Measurements from ENCODE around the gene LRRTM4.

LRRTM4 gene

DNA sequence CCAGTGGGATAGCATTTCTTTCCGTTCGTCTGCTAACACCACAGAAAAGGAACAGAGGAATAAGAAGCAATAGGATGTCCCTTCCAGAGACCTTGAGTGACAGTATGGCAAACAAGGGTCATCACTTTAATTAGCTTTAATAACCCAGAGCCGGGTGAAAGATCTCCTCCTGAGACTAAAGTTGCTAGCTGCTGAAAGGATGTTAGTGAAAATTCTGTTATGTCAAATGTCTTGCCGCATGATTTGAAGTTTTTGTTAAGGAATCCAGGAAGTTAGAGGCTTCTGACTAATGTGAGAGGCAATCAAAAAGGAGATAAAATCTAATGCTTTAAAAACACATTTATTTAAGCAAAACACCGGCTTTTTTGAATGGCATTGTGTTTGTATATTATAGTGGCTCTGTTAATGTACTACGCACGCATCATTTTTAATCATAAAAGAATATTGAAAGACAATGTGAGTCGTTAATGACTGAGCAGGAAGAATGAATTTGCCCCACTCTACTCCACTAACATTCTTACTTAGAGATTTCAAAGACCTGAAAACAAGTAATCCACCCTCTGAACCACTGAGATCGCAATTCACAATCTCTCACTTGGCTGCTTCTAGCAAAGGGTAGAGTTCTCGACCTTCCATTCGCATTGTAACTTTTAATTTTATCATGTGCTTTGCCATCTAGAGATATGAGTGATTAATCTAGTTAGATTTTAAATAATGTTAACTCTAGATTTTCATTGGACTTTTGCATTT lies 536.6 kb downstream of the LRRTM4 start:
- no peak for DNase-seq (ENCODE audit: low read depth)

DNA sequence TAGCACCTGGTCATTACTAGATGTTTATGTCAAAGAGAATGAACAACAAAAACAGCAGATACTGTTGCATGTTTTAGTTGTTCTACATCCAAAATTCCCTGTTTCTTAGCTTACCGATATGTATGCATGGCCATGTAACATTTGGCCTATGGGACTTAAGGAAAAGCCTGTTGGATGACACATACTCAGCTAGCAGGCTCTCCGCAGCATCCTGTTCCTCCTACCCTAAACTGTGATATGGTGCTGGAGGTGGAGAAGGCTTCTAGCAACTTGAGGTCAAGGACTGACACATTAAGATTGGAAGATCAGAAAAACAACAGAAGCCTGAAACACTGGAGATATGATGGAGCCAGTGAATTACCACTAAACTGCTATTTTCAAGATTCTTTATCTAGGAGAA lies 537.8 kb downstream of the LRRTM4 start:
- DNase-seq (ENCODE audit: low read depth): no peak

DNA sequence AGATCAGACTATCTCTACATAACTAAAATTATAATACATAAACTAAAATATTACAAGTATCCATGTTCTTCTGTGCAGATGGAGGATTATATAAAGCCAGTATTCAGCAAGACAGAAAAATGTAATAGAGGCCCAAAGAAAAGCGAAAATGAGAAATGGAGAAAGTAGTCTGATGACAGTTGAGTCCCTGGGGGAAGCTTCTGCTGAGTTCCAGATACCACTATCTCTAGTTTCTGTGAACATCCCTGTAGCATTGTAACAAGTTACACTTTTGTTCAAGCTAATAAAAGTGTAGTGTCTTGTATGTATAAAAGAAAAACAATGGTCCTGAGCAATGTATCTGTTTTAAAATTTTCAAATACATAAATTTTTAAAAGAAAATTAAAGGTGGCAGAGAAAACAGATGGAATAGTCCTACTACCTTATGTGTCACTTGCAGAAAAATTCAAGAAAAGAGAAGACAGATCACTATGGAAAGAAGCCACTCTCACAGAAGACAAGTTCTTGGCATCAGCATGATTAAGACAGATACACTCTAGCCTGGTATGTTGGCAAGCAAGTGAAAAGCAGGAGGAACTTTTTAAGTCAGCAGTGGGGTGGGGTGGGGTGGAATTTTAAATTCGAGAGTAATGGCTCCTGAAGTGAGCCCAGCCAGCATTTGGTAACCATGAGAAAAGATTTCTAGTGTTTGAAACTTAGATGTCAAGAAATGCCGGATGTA lies 541.9 kb downstream of the LRRTM4 start:
- DNase-seq (ENCODE audit: low read depth): no peak

DNA sequence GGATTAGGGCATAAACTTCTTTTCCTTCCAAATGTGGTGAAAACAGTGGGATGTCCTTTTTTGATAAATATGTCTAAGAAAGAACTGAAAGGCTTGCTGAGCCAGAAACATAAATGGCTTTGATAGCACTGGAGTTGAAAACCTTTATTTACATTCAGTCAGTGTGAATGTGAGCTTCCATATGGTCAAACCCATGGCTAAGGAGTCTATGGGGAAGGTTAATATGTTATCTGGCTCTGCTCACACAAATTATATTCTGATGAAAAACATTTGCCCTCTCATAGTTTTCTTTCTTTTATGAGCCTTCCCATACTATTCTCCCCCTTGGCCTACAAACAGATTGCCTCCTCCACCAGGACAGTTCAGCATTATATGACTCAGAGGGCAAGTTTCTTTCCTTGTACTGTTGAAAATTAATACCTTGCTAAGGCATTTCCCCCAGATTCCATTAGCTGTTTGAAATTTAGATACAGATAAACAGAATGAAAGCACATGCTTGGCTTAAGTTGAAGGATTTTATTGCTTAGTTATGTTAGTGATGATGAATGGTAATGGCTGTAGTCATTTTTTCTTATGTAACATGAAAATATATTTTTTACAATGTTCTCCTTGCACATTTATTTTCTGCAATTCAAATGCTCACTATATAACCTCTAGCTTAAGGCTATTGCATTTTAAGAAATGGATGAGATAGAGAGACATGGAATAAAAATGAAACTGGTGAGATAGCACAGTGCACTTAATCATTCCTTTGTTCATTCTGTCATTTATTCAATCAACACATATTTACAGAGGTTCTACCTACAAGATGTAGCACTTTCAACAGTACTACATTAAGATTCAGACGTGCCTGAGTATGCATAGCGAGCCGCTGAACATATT lies 544.1 kb downstream of the LRRTM4 start:
- DNase-seq (ENCODE audit: low read depth): peak; percentile 61

DNA sequence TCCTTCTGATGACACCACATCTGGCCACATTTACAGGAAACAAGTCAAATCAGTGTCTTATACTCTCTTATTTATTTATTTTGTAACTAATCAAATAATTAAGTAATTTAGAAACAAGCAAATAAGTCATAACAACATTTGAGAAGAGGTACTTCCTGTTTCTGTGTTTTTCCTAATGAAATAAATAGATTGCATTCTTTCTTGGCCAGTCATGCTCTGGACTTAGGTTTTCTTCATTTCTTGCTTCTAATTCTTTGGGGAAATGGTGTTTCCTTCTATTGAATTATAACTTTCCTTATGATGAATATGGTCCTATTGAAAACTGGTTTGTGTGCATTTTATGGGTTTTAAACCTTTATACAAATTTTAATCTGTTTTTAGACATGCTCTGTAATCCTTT lies 546.4 kb downstream of the LRRTM4 start:
- no peak for DNase-seq (ENCODE audit: low read depth)

DNA sequence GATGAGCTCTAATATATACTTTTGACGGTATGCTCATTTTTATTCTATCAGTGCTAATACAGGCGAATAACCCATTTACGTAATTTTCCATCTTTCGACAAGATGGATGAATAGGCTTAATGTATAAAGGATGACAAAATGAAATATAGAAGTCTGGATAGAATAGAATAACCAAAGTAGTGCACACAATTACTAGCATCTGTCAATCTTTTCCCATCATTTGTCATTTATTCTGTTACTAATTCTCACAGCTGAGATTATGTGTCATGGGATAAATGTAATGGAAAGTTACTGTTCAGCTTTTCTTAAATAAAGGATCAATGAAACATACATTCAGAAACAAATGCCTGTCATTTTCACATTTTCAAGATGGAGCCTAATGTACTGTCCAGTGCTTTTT lies 548.6 kb downstream of the LRRTM4 start:
- no peak for DNase-seq (ENCODE audit: low read depth)

DNA sequence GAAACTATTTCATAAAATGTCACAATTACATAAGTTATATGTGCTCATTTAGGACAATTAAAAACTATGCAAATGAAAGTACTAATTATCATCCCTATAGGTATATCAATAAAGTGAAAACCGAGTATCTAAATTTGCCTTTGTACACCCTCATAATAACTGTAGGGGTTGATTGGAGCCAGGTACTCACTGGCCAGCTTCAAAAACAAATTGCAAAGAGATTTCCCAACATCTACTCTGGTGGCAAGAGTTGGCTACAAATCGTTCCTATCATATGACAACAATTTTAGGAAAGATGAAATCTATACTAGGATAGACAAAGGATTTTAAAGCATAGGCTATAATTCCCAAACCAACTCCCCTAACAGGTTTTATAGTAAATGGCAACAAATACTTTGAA lies 556.4 kb downstream of the LRRTM4 start:
- no peak for DNase-seq (ENCODE audit: low read depth)

DNA sequence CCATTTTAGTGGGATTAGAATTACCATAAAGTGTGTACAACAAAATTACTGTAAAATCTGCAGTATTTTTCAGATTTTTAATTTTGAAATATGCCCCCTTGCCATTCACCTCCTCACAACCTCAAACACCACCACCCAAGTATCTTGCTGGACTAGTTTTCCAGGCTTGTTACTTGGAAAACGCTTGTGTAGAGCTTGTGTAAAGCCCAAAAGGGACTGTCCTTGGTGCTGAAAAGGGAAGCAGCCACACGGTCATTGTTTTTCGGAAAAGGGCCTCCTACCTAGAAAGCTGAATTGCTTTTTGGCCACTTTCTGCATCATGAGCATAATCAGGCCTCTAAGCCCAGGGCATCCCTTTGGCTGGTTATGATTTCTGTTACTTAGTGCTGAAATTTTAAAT lies 563.4 kb downstream of the LRRTM4 start:
- DNase-seq (ENCODE audit: low read depth): no peak

DNA sequence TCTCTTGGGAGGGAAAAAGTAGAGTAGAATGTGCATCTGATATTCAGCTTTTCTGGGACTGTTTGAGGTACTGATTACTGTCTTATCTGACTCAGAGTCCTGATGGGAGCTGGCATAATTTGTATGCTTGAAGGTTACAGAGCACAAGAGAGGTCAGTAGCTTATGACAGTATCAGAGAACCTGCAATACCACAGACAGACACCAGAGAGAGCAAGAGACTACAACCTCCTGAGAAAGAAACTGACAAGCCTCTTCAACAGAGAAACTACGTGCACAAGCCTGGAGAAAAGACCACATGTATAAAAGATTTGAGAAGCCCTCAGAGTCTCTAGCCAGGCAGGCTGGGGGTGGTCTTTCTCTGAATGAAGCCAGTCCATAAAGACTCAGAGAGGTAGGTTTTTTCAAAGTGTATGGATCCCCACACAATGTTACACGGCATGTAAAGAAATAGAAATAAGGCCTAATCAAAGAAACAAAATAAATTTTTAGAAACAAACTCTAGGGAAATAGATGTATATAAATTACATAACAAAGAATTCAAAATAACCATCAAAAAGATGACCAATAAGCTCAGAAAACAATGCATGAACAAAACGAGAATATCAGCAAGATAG lies 568.3 kb downstream of the LRRTM4 start:
- peak; percentile 47 for DNase-seq (ENCODE audit: low read depth)

DNA sequence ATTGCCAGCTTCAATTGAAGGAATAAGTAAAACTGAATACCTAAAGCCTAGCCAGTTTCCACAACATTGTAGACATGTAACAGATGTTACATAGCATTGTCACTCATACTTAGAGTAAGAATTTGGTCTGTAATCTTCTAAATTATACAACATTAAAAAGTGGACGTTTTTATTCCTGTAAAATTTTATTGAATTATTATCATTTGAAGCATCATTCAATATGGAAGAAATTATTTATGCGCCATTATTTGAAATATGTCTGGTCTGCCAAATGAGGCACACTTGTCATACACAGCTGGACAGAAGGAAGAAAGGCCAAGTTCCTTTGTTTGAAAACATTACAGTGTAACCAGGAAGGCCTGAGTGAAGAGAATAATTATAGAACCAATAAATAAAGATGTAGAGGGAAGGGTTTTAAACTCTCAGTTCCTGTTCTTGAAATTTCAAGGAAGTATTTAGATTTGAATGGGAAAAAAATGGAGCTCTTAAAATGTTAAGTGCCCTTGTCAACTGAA lies 575.5 kb downstream of the LRRTM4 start:
- no peak for DNase-seq (ENCODE audit: low read depth)

DNA sequence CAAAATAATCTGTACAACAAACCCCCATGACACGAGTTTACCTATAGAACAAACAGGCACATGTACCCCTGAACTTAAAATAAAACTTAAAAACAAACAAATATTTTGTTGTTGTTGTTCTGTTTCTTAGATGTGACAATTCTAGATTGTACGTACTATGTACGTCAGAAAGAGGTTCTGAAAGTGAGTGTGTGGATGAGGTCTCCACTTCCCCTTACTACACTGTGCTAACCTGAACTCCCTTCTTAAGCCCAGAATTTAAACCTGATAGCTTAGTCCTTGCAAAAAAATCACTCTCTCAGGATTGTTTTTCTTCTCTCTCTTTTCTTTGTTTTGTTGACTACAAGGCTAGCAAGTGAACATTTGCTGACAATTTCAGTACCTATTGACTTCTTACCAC lies 581.6 kb downstream of the LRRTM4 start:
- no peak for DNase-seq (ENCODE audit: low read depth)

DNA sequence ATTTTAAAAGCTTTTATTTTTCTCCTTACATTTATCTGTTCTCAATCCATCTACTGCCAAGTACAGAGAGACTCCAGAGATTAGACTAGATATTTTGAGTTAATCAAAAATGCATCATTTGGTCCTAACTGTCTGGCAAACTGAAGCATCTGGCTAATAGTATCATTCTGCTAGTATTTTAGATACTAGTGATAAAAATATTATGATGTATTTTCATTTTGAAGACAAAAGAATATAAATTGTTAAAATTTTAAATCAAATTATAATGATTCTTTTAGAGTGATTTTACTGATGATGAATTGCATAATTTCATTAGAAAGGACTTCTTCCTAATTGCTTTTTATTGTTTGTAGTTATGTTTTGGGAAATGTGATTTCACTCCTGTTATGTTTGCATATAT lies 584.0 kb downstream of the LRRTM4 start:
- DNase-seq (ENCODE audit: low read depth): no peak

DNA sequence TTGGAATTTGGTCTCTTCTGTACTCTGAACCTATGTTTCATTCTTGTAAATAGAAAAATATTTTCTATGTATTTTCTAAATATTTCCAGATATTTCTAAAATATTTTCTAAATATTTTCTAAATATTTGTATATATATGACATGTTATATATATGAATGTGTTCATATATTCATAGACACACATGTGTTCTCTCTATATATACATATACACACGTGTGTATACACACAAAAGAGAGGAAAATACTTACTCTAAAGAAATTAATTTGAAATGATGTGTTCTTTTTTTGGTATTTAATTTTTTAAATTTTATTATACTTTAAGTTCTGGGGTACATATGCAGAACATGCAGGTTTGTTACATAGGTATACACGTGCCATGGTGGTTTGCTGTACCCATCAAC lies 589.6 kb downstream of the LRRTM4 start:
- DNase-seq (ENCODE audit: low read depth): no peak

DNA sequence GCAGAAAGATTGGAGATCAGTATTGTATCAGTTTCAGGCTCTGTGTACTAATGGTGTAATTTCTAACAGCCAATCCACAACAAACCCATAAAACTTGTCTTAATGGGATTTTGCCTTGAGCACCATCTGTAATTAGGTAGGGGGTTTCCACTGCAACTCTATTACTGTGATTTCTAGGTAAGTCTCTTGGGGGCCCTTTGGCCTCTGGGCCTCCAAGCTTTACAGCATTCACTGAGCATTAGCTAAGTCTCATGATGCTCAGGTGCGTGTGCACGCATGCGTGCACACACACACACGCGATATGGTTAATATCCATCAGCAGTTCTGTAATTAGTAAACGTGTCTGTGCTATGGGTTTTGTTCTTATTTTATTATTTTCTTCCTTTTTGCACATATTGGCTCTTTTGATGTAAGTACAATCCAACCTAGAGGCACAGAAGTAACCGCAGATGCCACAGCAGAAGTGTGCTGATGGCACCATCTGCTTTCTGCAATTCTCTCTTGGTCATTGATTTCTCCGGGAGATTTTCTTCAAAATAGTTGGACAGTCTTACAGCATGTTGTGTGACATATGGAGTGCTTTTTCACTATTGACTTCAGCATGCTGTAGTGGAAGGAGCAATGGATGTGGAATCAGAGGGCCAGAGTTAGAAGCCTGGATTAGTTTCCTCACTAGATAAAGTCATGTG lies 592.0 kb downstream of the LRRTM4 start:
- DNase-seq (ENCODE audit: low read depth): no peak

DNA sequence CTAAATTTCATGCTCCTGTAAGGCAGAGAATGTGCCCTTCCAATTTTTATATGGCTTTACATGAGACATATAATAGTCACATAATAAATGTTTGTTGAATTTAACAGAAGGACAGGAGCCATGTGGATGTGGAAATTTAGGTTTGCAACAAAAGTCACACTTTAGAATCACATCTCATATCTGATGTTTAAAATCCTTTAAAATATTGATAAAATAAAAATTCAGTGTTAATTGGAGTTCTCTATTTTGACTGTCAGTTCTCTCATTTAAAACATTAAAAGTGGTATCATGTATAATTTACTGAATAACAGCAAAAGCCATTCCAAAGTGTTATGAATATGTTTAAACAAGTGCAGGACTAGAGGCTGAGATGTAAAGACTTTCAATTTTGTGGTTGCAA lies 594.1 kb downstream of the LRRTM4 start:
- DNase-seq (ENCODE audit: low read depth): no peak

DNA sequence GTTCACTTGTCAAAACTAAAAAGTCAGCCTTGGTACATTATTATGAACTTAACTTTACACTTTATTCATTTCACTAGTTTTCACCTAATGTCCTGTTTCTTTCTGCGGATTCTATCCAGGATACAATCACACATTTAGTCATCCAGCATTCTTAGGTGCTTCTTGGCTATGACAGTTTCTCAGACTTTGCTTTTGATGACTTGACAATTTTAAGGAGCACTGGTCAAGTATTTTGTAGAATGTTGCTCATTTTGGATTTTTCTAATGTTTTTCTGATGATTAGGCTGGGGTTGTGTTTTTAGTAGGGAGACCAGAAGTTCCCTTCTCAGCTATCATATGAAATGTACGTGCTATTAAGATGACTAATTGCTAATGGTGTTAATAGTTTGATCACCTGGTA lies 601.2 kb downstream of the LRRTM4 start:
- DNase-seq (ENCODE audit: low read depth): no peak

DNA sequence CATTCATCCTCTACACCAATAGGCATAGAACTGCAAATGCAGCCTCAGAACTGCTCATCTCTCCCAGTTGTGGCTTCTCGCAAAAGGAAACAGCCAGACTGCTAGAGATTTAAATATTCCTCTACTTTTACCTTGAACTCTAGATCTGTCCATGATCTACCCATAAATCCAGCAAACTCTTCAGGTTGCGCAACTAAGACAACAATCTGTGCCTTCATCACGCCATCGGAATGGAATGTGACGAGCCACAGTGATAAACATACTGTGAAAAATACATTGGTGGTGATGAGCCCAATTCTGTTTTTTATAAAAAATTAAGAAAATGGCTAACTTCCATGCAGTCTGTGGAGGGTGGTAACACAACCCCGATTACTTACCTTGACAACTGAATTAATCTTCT lies 626.7 kb downstream of the LRRTM4 start:
- DNase-seq (ENCODE audit: low read depth): no peak

DNA sequence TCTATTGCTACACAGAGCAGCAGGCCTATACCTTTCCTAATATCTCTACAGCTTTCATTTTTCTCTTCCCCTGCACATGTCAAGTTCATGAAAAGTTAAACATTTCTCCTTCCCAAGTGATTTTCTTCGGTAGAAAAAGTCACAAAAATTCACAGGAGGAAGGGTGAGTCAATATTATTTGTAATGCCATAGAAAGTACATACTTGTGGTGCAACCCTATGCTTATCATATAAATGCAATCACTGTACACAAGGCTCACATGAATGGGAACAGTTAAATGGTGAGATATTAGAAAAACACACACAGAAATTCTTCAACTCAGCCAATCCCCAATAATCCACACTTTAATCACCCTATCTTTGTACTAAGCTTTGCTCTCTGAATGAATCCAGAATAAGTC lies 651.6 kb downstream of the LRRTM4 start:
- DNase-seq (ENCODE audit: low read depth): no peak

DNA sequence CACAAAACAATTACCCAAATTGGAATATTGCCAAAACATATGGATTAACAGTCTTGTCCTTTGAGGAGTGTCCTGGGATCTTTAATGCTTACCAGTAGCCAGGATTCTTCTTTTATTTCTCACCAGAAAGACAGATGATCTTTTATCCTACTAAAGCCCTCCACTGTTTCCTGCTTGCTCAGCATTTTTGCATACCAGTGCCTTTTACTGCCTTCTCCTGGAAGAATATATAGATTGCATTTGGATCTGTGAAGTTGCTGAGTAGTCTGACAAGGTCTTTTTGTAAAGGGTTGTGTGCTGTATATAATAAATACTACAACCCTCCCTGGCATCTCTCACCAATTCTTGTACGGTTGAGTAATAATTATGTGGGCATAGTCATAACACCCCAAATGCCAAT lies 652.2 kb downstream of the LRRTM4 start:
- DNase-seq (ENCODE audit: low read depth): no peak

DNA sequence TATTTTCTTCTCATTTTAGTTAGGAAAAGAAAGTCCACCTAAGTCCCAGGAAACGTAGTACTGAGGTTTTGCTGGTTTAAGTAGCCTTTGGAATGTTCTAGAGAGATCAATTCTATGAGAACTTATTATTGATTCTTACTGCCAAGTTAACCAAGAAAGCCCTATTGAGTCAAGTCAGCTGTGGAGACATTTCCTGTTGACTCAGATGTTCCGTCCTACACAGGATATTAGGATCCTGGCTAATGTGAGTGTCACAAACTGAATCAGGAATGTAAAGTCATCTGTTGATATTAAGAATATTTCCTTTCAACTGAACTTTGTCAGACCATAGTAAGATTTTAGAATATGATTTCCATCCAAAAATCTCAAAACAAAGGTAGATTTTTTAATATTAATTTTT lies 654.3 kb downstream of the LRRTM4 start:
- peak; percentile 55 for DNase-seq (ENCODE audit: low read depth)

DNA sequence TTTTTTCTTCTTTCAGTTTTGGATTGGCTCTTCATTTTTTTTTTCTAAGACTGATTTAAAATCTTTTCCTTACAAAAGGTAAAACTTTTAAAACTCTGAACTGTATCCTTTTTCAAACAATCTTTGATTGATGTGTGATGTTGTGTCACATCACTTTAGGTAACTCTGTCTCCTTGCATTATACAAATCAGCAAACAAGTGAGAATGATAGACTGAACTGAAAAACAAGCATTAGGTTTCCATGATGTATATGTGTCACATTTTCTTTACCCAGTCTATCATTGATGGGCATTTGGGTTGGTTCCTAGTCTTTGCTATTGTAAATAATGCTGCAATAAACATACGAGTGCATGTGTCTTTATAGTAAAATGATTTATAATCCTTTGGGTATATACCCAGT lies 655.7 kb downstream of the LRRTM4 start:
- no peak for DNase-seq (ENCODE audit: low read depth)

DNA sequence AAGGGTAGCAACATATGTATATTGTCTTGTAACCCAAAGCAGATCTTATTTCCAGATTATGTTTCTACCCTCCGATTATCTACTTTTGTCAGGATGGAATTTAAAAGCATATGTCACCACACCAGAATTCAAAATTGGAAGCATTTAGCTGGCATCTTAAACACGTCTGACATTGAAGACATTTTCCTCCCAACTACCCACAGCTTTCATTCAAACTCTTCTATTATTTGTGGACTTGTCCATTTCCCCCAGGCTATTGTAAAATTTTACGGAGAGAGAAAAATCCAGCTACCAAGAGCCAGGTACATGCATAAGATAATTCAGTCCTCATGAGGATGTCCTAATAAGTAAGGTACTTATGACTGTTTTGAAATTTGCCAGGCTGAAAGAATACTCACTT lies 659.3 kb downstream of the LRRTM4 start:
- no peak for DNase-seq (ENCODE audit: low read depth)
